ENCODE measurements around the gene CMC4.

CMC4 gene

GRCh38 chrX:155070975-155071693, at the start of gene CMC4, which contains the start of the genes BRCC3 and MTCP1:
Gene CMC4 (minus strand): TSS chrX:155071136. CDS start chrX:155064023, 7,113 bp downstream.
Gene BRCC3 (plus strand): TSS chrX:155071508. CDS start chrX:155071528, 20 bp downstream.
Gene MTCP1 (minus strand): TSS chrX:155071136. CDS start chrX:155066010, 5,126 bp downstream.
- peak; percentile 88 for DNase-seq

GRCh38 chrX:155115174-155115819, 44.4 kb upstream of the CMC4 start:
- DNase-seq, result no peak

GRCh38 chrX:155113097-155113496, 42.2 kb upstream of the CMC4 start:
- DNase-seq, result no peak

GRCh38 chrX:155112171-155112570, 41.2 kb upstream of the CMC4 start:
- DNase-seq, result no peak

GRCh38 chrX:155108427-155108826, 37.5 kb upstream of the CMC4 start:
- DNase-seq, result no peak

- no peak for DNase-seq
These were observed 35.0 kb upstream of the CMC4 start for GRCh38 chrX:155105919-155106318.

GRCh38 chrX:155094468-155095061, 23.6 kb upstream of the CMC4 start:
- no peak for DNase-seq

GRCh38 chrX:155086961-155087735, 16.2 kb upstream of the CMC4 start:
- DNase-seq, result no peak

GRCh38 chrX:155086202-155086840, 15.4 kb upstream of the CMC4 start:
- no peak for DNase-seq

GRCh38 chrX:155071694-155072280, 851 bp upstream of the CMC4 start:
- no peak for DNase-seq

- DNase-seq, result no peak
These were observed 317 bp downstream of the CMC4 start for GRCh38 chrX:155070663-155070974.

- no peak for DNase-seq
These were observed 898 bp downstream of the CMC4 start for GRCh38 chrX:155070038-155070437.

GRCh38 chrX:155069414-155069813, 1.5 kb downstream of the CMC4 start:
- DNase-seq, result no peak

GRCh38 chrX:155068165-155068564, 2.8 kb downstream of the CMC4 start:
- no peak for DNase-seq

- no peak for DNase-seq
These were observed 5.8 kb downstream of the CMC4 start for GRCh38 chrX:155065035-155065734.

- DNase-seq, result no peak
These were observed 9.2 kb downstream of the CMC4 start for GRCh38 chrX:155061760-155062159.

- peak; percentile 41 for DNase-seq
These were observed 13.8 kb downstream of the CMC4 start for GRCh38 chrX:155056877-155057792.

GRCh38 chrX:155056471-155056870, 14.5 kb downstream of the CMC4 start:
- DNase-seq, result no peak

GRCh38 chrX:155055494-155055893, 15.4 kb downstream of the CMC4 start:
- no peak for DNase-seq

- DNase-seq, result no peak
These were observed 16.7 kb downstream of the CMC4 start for GRCh38 chrX:155054255-155054654.

GRCh38 chrX:155053656-155054055, 17.3 kb downstream of the CMC4 start:
- DNase-seq, result no peak
